ENCODE data around the gene RPL11. TPM values are rescaled to one million over a fixed set of nuclear protein-coding genes. Genes with fewer than 3 reads are reported as not detected.

RPL11 gene
- total RNA-seq, 1 donor from 2014 or later, result 2,503 TPM

DNA sequence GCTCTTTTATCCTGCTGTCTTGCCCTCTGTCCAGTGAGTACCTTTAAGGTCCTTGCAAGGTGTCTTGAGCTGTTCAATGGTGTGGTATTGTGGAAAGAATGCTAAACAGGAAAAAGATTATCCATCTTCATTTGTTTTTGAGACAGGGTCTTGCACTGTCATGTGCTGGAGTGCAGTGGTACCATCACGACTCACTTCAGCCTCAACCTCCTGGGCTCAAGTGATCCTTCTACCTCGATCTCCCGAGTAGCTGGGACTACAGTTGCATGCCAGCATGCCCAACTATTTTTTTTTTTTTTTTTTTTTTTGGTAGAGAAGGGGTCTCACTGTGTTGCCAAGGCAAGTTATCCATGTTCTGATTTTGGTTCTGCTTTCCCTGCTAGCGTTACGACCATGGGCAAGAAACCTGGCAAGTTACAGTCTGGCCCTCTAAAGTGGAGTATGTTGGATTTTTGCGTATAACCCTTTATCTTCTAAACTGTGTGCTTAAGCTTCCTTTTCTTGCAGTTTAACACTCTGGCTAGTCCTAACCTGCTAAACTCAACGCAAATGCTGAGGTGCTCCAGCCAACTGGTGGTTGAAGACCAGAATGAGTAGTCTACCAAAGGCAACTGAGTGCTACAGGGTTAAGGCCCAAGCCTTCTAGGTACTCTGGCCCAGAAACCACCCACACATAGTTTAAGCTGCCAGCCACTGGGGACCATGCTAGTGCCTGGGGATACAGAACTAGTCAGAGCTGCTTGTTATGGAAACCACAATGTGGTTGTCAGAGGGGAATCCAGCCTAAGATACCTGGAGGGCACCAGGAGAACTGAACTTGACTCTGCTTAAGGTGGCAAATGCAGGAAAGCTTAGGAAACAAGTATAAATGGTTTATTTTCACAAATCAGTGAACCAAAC lies 7.9 kb downstream of the RPL11 start:
- peaks cover 90% of the 10 kb centered on the region for H4K20me1 ChIP-seq (ENCODE audit: low read depth)
- no peak overlapping the region for H2AFZ ChIP-seq (replicated peaks)

DNA sequence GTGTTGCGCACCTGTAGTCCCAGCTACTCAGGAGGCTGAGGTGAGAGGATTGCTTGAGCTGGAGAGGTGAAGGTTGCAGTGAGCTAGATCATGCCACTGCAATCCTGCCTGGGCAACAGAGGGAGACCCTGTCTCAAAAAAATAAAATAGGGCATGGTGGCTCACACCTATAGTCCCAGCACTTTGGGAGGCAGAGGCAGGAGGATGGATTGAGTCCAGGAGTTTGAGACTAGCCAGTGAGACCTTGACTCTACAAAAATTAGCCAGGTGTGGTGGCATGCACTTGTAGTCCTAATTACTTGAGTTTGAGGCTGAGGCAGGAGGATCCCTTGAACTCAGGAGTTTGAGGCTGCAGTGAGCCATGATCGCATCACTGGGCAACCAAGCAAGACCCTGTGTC lies 9.7 kb downstream of the RPL11 start:
- no peak overlapping the region for H3K4me3 ChIP-seq
- H3K9me3 ChIP-seq (ENCODE audit: low read depth), result no peaks in the 10 kb centered on the region
- peaks cover 74% of the 10 kb centered on the region for H3F3A ChIP-seq (ENCODE audit: low read depth)
- H4K20me1 ChIP-seq (ENCODE audit: low read depth), result peaks cover 78% of the 10 kb centered on the region
- H2AFZ ChIP-seq (replicated peaks), result no peak overlapping the region
- Mint-ChIP-seq H3K4me1 (no peaks in the 10 kb centered on the region), H3K27me3 (ENCODE audit: insufficient read depth, low read depth) (no peaks in the 10 kb centered on the region), H3K36me3 (peaks cover 24% of the 10 kb centered on the region), H3K27ac (no peak overlapping the region), H3K9me3 (no peaks in the 10 kb centered on the region), H3K4me3 (no peak overlapping the region)
- no peaks in the 10 kb centered on the region for H3K4me1 ChIP-seq
- no peak overlapping the region for H3K9ac ChIP-seq
- DNase-seq (ENCODE audit: low spot score), result no peak
- H3K79me2 ChIP-seq (ENCODE audit: low read depth), result peaks cover 84% of the 10 kb centered on the region
- H3K27me3 ChIP-seq, result no peaks in the 10 kb centered on the region
- H3K36me3 ChIP-seq, result peaks cover 17% of the 10 kb centered on the region
- TF ChIP-seq EZH2 (IDR thresholded peaks at IDR 0.05), result no peak
- TF ChIP-seq CTCF (IDR thresholded peaks at IDR 0.05), result no peak
- TF ChIP-seq EZH2phosphoT487 (IDR thresholded peaks at IDR 0.05), result no peak
- H3K4me2 ChIP-seq, result no peak overlapping the region
- H3K27ac ChIP-seq, result no peak overlapping the region

More for the DNA sequence above, 7.9 kb downstream of the RPL11 start:
- H3K9me3 Mint-ChIP-seq, result no peaks in the 10 kb centered on the region
- no peak overlapping the region for H3K9ac ChIP-seq
- DNase-seq (ENCODE audit: low spot score), result no peak
- H3K27me3 ChIP-seq, result no peaks in the 10 kb centered on the region
- no peaks in the 10 kb centered on the region for H3K9me3 ChIP-seq (ENCODE audit: low read depth)
- no peak overlapping the region for H3K4me3 ChIP-seq
- no peak for TF ChIP-seq EZH2phosphoT487 (IDR thresholded peaks at IDR 0.05)
- no peak for TF ChIP-seq CTCF (IDR thresholded peaks at IDR 0.05)
- H3K4me1 ChIP-seq, result no peaks in the 10 kb centered on the region
- H3F3A ChIP-seq (ENCODE audit: low read depth), result peaks cover 81% of the 10 kb centered on the region
- H3K36me3 ChIP-seq, result peaks cover 19% of the 10 kb centered on the region
- no peak overlapping the region for H3K4me3 Mint-ChIP-seq
- no peak overlapping the region for H3K27ac Mint-ChIP-seq
- H3K79me2 ChIP-seq (ENCODE audit: low read depth), result peaks cover 90% of the 10 kb centered on the region
- no peak overlapping the region for H3K4me2 ChIP-seq
- no peaks in the 10 kb centered on the region for H3K27me3 Mint-ChIP-seq (ENCODE audit: insufficient read depth, low read depth)
- H3K36me3 Mint-ChIP-seq, result peaks cover 38% of the 10 kb centered on the region
- no peak overlapping the region for H3K27ac ChIP-seq
- H3K4me1 Mint-ChIP-seq, result peaks cover 6% of the 10 kb centered on the region

GRCh38 chr1:23701996-23702395 lies 10.4 kb downstream of the RPL11 start:
- no peak overlapping the region for H3K4me2 ChIP-seq
- no peak overlapping the region for H3K4me3 ChIP-seq
- H4K20me1 ChIP-seq (ENCODE audit: low read depth), result peaks cover 71% of the 10 kb centered on the region
- Mint-ChIP-seq H3K4me3 (no peak overlapping the region), H3K9me3 (no peaks in the 10 kb centered on the region), H3K36me3 (peaks cover 19% of the 10 kb centered on the region), H3K27ac (no peak overlapping the region), H3K27me3 (ENCODE audit: insufficient read depth, low read depth) (no peaks in the 10 kb centered on the region), H3K4me1 (no peaks in the 10 kb centered on the region)
- H3K27ac ChIP-seq, result no peak overlapping the region
- H2AFZ ChIP-seq (replicated peaks), result no peak overlapping the region
- peaks cover 69% of the 10 kb centered on the region for H3F3A ChIP-seq (ENCODE audit: low read depth)
- TF ChIP-seq CTCF (IDR thresholded peaks at IDR 0.05) (no peak), EZH2 (IDR thresholded peaks at IDR 0.05) (no peak), EZH2phosphoT487 (IDR thresholded peaks at IDR 0.05) (no peak)
- H3K79me2 ChIP-seq (ENCODE audit: low read depth), result peaks cover 84% of the 10 kb centered on the region
- H3K36me3 ChIP-seq, result peaks cover 17% of the 10 kb centered on the region
- no peaks in the 10 kb centered on the region for H3K27me3 ChIP-seq
- H3K9me3 ChIP-seq (ENCODE audit: low read depth), result no peaks in the 10 kb centered on the region
- no peak for DNase-seq (ENCODE audit: low spot score)
- H3K9ac ChIP-seq, result no peak overlapping the region
- H3K4me1 ChIP-seq, result no peaks in the 10 kb centered on the region
